ENCODE results near the gene PROX1. TPM values are rescaled to one million over a fixed set of nuclear protein-coding genes. Genes with fewer than 3 reads are reported as not detected.

PROX1 gene
- polyA plus RNA-seq, 3 donors = 0.07 TPM; not detected in 2

GRCh38 chr1:214014730-214015129 lies 27.0 kb downstream of the PROX1 start:
- H3K27me3 Mint-ChIP-seq (ENCODE audit: low read depth in 3 of 3) = peaks cover 0 to 2% (median under 1%) of the 10 kb centered on the region in 3 donors

GRCh38 chr1:214017191-214017982 lies 29.6 kb downstream of the PROX1 start:
- TF ChIP-seq CTCF (IDR thresholded peaks at IDR 0.05) = no peak
- no CpG with 5 or more reads among the region's 11 CpGs for WGBS (ENCODE audit: insufficient coverage)
- no peak overlapping the region for H3K4me3 ChIP-seq (replicated peaks in 1 of 3; ENCODE audit: low read depth in 2 of 3, low read length in 3 of 3)
- H3K4me1 ChIP-seq (ENCODE audit: control insufficient read depth in 1 of 2, insufficient read depth in 2 of 2, low read length in 2 of 2) = no peaks in the 10 kb centered on the region
- Mint-ChIP-seq H3K27me3 (ENCODE audit: low read depth in 3 of 3) (peaks cover under 1 to 2% (median 1%) of the 10 kb centered on the region in 3 donors), H3K9me3 (peaks cover 0 to 6% (median 2%) of the 10 kb centered on the region in 7 donors), H3K4me1 (no peaks in the 10 kb centered on the region), H3K27ac (peak overlapping the region in 1 of 7 donors; percentile 64), H3K4me3 (no peak overlapping the region), H3K36me3 (no peaks in the 10 kb centered on the region)
- no peaks in the 10 kb centered on the region for H3K79me2 ChIP-seq (ENCODE audit: insufficient read depth, low read length)
- H3K9ac ChIP-seq (ENCODE audit: insufficient read depth, low read length, poor library complexity, severe bottlenecking) = no peak overlapping the region
- H3K27me3 ChIP-seq (ENCODE audit: control insufficient read depth in 2 of 2, insufficient read depth in 2 of 2, low read length in 2 of 2) = no peaks in the 10 kb centered on the region
- no peak overlapping the region for H3K27ac ChIP-seq (ENCODE audit: low read depth in 1 of 2, low read length in 2 of 2)
- no peak overlapping the region for H2AFZ ChIP-seq (ENCODE audit: insufficient read depth, low read depth, low read length, poor library complexity, severe bottlenecking)
- DNase-seq = no peak
- H3K36me3 ChIP-seq (replicated peaks in 1 of 2; ENCODE audit: control insufficient read depth in 1 of 2, insufficient read depth in 2 of 2, low read length in 2 of 2) = no peaks in the 10 kb centered on the region
- H4K20me1 ChIP-seq (ENCODE audit: insufficient read depth, low read length) = no peaks in the 10 kb centered on the region
- no peak overlapping the region for H3K4me2 ChIP-seq (replicated peaks; ENCODE audit: extremely low read depth, low read length, poor library complexity, severe bottlenecking)
- intact Hi-C loops (cut with micrococcal nuclease) = no loop called here
- no peaks in the 10 kb centered on the region for H3K9me3 ChIP-seq (replicated peaks in 1 of 2; ENCODE audit: control insufficient read depth in 1 of 2, insufficient read depth in 1 of 2, low read length in 2 of 2)

More at GRCh38 chr1:214014730-214015129, 27.0 kb downstream of the PROX1 start:
- Histone ChIP-seq H3K27me3 (ENCODE audit: control insufficient read depth in 2 of 2, insufficient read depth in 2 of 2, low read length in 2 of 2) (no peaks in the 10 kb centered on the region), H3K36me3 (replicated peaks in 1 of 2; ENCODE audit: control insufficient read depth in 1 of 2, insufficient read depth in 2 of 2, low read length in 2 of 2) (no peaks in the 10 kb centered on the region), H3K9me3 (replicated peaks in 1 of 2; ENCODE audit: control insufficient read depth in 1 of 2, insufficient read depth in 1 of 2, low read length in 2 of 2) (no peaks in the 10 kb centered on the region), H3K4me1 (ENCODE audit: control insufficient read depth in 1 of 2, insufficient read depth in 2 of 2, low read length in 2 of 2) (no peaks in the 10 kb centered on the region), H4K20me1 (ENCODE audit: insufficient read depth, low read length) (no peaks in the 10 kb centered on the region), H3K4me3 (replicated peaks in 1 of 3; ENCODE audit: low read depth in 2 of 3, low read length in 3 of 3) (no peak overlapping the region), H3K4me2 (replicated peaks; ENCODE audit: extremely low read depth, low read length, poor library complexity, severe bottlenecking) (no peak overlapping the region), H3K9ac (ENCODE audit: insufficient read depth, low read length, poor library complexity, severe bottlenecking) (no peak overlapping the region), H3K79me2 (ENCODE audit: insufficient read depth, low read length) (no peaks in the 10 kb centered on the region), H3K27ac (ENCODE audit: low read depth in 1 of 2, low read length in 2 of 2) (no peak overlapping the region), H2AFZ (ENCODE audit: insufficient read depth, low read depth, low read length, poor library complexity, severe bottlenecking) (no peak overlapping the region)
- intact Hi-C loops (cut with micrococcal nuclease) = no loop called here
- no peak for DNase-seq
- WGBS (ENCODE audit: insufficient coverage) = 56% methylated on average over 3 of the region's 4 CpGs
- H3K36me3 Mint-ChIP-seq = no peaks in the 10 kb centered on the region
- TF ChIP-seq CTCF (IDR thresholded peaks at IDR 0.05) = no peak
- H3K4me3 Mint-ChIP-seq = no peak overlapping the region
- peaks cover 0 to 6% (median 2%) of the 10 kb centered on the region in 7 donors for H3K9me3 Mint-ChIP-seq
- no peaks in the 10 kb centered on the region for H3K4me1 Mint-ChIP-seq
- H3K27ac Mint-ChIP-seq = peak overlapping the region in 1 of 7 donors; percentile 82

Data from CD14-positive monocyte (primary cell).